T47D (cell line): ENCODE data around the gene SLMAP.

ENCODE experiments used
- DNase-seq, 2 experiments: peaks; one replicate each; pipeline versions ENCODE4 v3.0.0 to v3.0.0-alpha.2; 2011 to 2012; ENCODE audit warnings: low read depth in 1 of 2, low spot score in 1 of 2
- JUND ChIP-seq: IDR thresholded peaks from 2 replicates; pipeline ENCODE4 v1.6.1; 2012; ENCODE audit warnings: low read depth
- in situ Hi-C: cut with HindIII; loops from 2 replicates; pipeline ENCODE4 v1.10.0; 2016; ENCODE audit warnings: low sequenced_read_pairs, low pct_unique_long_range_greater_than_20kb

SLMAP gene

DNA sequence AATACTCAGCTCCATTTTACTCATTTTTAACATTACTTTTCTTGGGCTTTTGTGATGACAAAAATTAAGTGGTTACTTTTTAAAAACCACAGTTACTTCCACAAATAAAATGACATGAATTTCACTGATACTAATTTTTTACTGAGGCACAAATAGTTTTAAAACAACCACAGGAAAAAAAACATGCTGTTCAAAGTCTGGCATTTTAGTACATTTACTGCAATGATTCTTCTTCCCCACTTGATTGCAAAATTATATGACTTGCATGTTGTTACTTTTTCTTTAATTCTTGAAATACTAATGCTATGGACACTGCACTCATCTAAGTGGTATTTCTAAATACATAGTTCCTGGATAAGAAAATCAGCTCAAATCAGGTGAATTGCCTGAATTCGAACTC is 24.8 kb upstream of the SLMAP start:
- in situ Hi-C loops = no loop called here
- DNase-seq = no peak
- no peak for TF ChIP-seq JUND

- TF ChIP-seq JUND = no peak
- no peak for DNase-seq
- in situ Hi-C loops = no loop called here
These were observed 22.3 kb upstream of the SLMAP start for GRCh38 chr3:57733790-57734189.

DNA sequence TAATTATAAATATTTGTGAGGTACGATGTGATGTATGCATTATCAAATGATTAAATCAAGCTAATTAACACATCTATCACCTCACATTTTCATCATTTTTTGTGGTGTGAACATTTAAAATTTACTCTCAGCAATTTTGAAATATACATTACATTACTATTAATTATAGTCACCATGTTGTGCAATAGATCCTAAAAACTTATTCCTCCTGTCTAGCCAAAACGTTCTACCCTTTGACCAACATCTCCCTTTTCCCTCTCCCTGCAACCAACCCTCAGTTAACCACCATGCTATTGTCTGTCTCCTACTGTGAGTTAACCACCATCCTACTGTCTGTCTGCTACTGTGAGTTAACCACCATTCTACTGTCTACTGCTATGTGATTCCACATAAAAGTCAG is 20.7 kb upstream of the SLMAP start:
- in situ Hi-C loops = no loop called here
- no peak for TF ChIP-seq JUND
- DNase-seq = no peak

DNA sequence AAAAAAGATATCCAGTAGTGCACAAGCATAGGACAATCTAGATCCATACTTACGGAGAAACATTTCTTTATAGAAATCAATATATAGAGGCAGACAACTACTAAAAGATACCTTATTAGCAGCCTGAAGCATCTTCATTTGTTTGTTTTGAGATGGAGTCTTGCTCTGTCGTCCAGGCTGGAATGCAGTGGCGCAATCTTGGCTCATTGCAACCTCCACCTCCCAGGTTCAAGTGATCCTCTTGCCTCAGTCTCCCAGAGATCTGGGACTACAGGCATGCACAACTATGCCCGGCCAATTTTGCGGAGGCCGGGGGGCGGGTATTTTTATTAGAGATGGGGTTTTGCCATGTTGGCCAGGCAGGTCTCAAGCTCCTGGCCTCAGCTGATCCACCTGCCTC is 18.3 kb upstream of the SLMAP start:
- TF ChIP-seq JUND = no peak
- in situ Hi-C loops = no loop called here
- no peak for DNase-seq

DNA sequence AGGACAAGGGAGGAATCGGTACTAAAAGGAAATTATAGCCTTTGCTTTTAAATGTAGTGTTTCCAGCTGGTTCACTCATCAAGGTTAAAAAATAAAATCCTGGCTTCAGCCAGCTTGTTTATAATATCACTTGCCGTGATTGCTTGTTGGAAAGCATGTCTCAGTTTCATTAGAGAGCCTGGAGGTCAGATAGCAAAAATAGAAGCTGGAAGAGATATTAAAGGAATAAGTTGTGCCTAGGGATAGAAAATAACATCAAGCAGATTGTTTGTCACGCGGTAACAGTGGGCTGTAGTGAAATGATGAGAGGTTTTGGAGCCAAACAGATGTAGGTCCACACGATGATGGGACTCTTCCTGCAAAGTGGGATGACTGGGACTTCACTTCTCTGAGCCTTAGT is 17.7 kb upstream of the SLMAP start:
- no peak for TF ChIP-seq JUND
- in situ Hi-C loops = no loop called here

DNA sequence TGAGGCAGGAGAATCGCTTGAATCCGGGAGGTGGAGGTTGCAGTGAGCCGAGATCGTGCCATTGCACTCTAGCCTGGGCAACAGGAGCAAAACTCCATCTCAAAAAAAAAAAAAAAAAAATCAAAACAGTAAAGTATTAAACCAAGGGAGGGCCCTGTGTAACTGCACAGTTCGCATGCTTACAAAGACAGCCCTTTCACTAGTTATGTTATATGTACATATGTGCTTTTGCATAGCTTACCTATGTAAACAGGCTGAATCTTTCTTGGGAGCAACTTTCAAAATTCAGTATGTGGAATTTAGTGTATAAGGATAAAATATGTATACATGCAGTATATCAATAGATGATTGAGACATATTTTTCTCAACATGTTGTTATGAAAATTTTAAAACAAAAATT is 16.1 kb upstream of the SLMAP start:
- TF ChIP-seq JUND = no peak
- DNase-seq = no peak
- in situ Hi-C loops = no loop called here

More for the DNA sequence above, 17.7 kb upstream of the SLMAP start:
- DNase-seq = no peak

GRCh38 chr3:57743496-57743895 is 12.6 kb upstream of the SLMAP start:
- DNase-seq = no peak
- in situ Hi-C loops = no loop called here
- no peak for TF ChIP-seq JUND

DNA sequence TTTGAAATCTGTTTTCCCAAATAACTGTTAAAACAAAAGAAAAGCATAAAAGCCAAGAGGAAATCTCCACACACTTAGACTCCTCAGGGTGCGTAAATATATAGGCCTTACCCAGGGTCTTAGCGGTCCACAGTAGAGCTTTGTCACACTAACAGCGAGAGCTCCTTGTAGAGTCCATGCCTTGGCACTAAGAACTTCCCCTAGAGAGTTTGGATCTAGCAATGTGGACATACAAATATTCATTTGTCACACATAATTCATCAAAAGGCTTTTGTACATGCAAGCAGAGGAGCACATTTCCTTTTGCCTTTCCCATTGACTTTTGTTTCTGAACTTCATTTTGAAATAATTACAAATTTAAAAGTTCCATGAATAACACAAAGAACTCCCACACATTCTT is 11.0 kb upstream of the SLMAP start:
- in situ Hi-C loops = no loop called here
- no peak for DNase-seq
- no peak for TF ChIP-seq JUND

GRCh38 chr3:57746156-57747010 is 9.7 kb upstream of the SLMAP start:
- DNase-seq = no peak
- TF ChIP-seq JUND = no peak
- in situ Hi-C loops = no loop called here

GRCh38 chr3:57749542-57749941 is 6.6 kb upstream of the SLMAP start:
- in situ Hi-C loops = no loop called here
- no peak for DNase-seq
- TF ChIP-seq JUND = no peak

GRCh38 chr3:57752307-57752706 is 3.8 kb upstream of the SLMAP start:
- TF ChIP-seq JUND = no peak
- peak in 1 of 2 experiments; percentile 48 for DNase-seq
- in situ Hi-C loops = no loop called here

- DNase-seq = no peak
- TF ChIP-seq JUND = no peak
- in situ Hi-C loops = no loop called here
These were observed 3.1 kb upstream of the SLMAP start for GRCh38 chr3:57753016-57753415.

GRCh38 chr3:57755368-57755675 is 787 bp upstream of the SLMAP start:
- peak in 1 of 2 experiments; percentile 64 for DNase-seq
- in situ Hi-C loops = no loop called here
- TF ChIP-seq JUND = no peak
